ENCODE data around the gene FNTB.

Gene FNTB

DNA sequence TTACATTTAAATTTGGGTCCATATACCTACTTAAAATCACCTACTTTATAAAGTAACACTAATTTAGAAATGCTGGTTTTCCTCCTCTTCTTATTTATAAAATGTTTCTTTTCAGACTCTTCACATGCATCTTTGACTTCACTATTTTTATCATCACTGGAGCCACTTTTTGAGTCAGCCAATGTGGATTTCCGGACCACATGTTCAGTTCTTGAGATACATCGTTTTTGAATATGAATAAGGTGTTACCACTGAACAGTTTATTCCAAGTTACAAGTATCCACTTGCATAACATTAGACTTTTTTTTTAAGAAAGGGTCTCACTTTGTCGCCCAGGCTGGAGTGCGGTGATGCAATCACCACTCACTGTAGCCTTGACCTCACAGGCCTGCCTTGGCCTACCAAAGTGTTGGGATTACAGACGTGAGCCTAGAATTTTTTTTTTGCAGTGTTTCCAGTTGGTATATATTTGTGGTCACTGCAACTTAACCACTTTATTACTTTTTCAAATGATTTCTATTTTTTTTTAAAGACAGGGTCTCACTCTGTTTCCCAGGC lies 5.7 kb downstream of the FNTB start:
- DNase-seq (ENCODE audit: low read depth) = peak; percentile 74
- H3K4me3 ChIP-seq (ENCODE audit: low read depth, low read length) = no peak overlapping the region
- TF ChIP-seq, protein P1, sequence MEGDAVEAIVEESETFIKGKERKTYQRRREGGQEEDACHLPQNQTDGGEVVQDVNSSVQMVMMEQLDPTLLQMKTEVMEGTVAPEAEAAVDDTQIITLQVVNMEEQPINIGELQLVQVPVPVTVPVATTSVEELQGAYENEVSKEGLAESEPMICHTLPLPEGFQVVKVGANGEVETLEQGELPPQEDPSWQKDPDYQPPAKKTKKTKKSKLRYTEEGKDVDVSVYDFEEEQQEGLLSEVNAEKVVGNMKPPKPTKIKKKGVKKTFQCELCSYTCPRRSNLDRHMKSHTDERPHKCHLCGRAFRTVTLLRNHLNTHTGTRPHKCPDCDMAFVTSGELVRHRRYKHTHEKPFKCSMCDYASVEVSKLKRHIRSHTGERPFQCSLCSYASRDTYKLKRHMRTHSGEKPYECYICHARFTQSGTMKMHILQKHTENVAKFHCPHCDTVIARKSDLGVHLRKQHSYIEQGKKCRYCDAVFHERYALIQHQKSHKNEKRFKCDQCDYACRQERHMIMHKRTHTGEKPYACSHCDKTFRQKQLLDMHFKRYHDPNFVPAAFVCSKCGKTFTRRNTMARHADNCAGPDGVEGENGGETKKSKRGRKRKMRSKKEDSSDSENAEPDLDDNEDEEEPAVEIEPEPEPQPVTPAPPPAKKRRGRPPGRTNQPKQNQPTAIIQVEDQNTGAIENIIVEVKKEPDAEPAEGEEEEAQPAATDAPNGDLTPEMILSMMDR (IDR thresholded peaks at IDR 0.05; ENCODE audit: insufficient read depth, low read depth, low read length, missing control alignments) = no peak

DNA sequence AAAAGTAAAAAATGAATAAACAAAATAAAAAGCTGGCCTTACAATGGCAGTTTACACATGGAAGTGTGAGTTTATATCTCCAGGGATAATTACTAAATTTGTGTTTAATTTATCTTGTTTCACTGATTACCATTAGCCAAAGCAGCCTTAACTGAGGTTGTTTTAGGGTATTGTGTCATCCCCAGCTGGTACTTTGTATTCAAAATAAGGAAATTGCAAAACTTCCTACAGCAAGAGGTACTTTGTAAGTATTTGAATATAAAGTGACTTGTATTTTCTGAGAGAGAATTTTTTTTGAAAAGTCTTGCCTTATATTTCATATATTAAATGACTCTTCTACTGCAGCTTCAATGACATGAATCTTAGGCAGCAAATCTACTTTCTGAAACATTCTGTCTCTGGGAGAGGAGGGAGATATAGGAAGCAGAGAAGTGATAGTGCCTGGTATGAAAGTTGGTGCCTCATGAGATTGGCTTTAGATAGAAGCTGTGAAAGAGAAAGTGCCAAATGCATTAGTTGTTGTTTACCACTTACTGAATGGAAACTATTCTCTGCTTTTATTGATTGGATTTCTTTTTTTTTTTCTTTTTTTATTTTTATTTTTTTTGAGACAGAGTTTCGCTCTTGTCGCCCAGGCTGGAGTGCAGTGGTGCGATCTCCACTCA lies 6.7 kb downstream of the FNTB start:
- TF ChIP-seq, protein P1 (IDR thresholded peaks at IDR 0.05; ENCODE audit: insufficient read depth, low read depth, low read length, missing control alignments) = no peak
- H3K4me3 ChIP-seq (ENCODE audit: low read depth, low read length) = no peak overlapping the region
- DNase-seq (ENCODE audit: low read depth) = peak; percentile 34

DNA sequence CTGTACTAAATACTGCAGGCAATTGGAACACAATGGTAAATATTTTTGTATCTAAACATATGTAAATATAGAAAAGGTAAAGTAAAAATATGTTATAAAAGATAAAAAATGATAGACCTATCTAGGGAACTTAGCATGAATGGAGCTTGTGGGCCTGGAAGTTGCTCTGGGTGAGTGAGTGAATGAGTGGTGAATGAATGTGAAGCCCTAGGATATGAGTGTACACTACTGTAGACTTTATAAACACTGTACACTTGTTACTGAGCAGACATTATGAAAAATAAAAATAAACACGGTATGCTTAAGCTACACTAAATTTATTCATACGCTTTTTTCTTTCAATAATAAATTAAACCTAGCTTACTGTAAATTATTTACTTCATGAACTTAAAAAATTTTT lies 7.8 kb downstream of the FNTB start:
- DNase-seq (ENCODE audit: low read depth) = no peak
- TF ChIP-seq, protein P1 (IDR thresholded peaks at IDR 0.05; ENCODE audit: insufficient read depth, low read depth, low read length, missing control alignments) = no peak
- H3K4me3 ChIP-seq (ENCODE audit: low read depth, low read length) = no peak overlapping the region

DNA sequence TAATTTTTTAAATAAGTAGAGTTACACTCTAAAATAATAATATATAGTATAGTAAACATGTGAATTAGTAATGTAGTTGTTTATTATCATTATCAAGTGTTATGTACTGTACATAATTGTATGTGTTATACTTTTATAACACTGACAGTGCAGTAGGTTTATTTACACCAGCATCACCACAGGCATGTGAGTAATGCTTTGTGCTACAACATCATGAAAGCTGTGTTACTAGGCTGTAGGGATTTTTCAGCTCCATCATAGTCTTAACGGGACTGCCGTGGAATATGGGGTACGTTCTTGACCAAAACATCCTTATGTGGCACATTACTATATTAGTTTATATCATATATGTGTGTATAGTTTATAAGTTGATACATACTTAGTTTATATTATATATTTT lies 8.6 kb downstream of the FNTB start:
- H3K4me3 ChIP-seq (ENCODE audit: low read depth, low read length) = no peak overlapping the region
- no peak for DNase-seq (ENCODE audit: low read depth)
- TF ChIP-seq, protein P1 (IDR thresholded peaks at IDR 0.05; ENCODE audit: insufficient read depth, low read depth, low read length, missing control alignments) = no peak

DNA sequence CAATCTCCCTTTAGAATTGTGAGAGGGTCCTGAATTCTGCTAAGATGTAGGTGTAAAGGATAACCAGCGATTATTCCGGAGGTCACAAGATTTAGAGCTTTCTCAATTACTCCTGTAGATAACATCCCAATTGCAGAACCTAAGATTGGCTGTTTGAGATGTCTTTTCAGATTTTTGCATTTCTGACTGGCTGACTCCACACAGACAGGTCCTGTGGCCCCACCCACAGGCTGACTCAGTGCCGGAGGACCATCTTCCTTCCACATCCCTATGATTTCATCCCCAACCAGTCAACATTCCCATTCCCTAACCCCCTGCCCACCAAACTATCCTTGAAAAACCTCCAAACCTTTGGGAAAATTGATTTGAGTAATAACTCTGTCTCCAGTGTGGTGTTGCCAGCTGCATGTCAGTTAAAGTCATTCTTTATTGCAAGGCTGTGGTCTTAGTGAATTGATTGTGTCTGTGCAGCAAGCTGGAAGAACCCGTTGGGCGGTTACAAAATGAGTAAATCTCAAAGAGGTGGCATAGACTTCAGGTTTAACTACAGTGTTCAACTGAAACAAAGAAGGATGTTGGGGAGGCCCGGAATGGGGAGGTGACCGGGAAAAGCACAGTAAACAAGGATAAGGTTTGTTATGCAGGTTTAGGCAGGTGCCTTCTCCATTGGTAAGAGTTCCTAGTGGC lies 10.6 kb downstream of the FNTB start:
- TF ChIP-seq, protein P1 (IDR thresholded peaks at IDR 0.05; ENCODE audit: insufficient read depth, low read depth, low read length, missing control alignments) = no peak
- H3K4me3 ChIP-seq (ENCODE audit: low read depth, low read length) = peak overlapping the region; percentile 44
- DNase-seq (ENCODE audit: low read depth) = peak; percentile 70

DNA sequence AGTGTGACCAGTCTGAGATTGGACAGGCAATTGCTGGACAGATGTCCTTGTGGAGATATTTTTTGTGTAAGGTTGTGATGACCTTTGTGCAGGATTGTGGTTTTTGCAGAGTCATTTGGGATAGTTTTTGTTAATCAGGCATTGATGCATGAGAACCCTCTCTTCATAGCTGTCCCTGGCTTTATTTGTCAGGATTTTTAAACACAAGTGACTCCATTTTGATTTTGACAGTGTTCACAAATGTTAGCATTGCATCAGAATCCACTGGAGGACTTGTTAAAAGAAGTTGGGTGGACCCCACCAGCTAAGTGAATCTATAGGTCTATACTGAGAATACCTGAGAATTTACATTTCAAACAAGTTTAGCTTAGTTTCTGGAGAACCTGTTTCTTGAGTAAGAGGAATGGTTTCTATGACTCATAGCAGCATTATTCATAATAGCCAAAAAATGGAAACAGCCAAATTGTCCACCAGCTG lies 11.8 kb downstream of the FNTB start:
- TF ChIP-seq, protein P1 (IDR thresholded peaks at IDR 0.05; ENCODE audit: insufficient read depth, low read depth, low read length, missing control alignments) = no peak
- no peak overlapping the region for H3K4me3 ChIP-seq (ENCODE audit: low read depth, low read length)
- peak; percentile 54 for DNase-seq (ENCODE audit: low read depth)
